Endothelial cell of umbilical vein (primary cell): ENCODE measurements around the gene EPN1.

Source experiments
- CTCF ChIP-seq, 2 donors: IDR thresholded peaks; 1 replicate in 1 of 2; 2 replicates in 1 of 2; pipeline ENCODE4 v1.5.1; 2011; ENCODE audit warnings: low read length in 2 of 2, mild to moderate bottlenecking in 2 of 2, moderate library complexity in 2 of 2, control low read depth in 1 of 2, inconsistent platforms in 1 of 2, low read depth in 1 of 2; ENCODE audit not compliant: insufficient read depth in 1 of 2; ENCODE audit errors: extremely low read depth in 1 of 2
- EZH2 ChIP-seq: IDR thresholded peaks from 2 replicates; pipeline ENCODE4 v1.6.1; 2012; ENCODE audit warnings: borderline replicate concordance, low read depth, mild to moderate bottlenecking, moderate library complexity, low read length, inconsistent platforms; ENCODE audit not compliant: severe bottlenecking
- FOS ChIP-seq: IDR thresholded peaks from 2 replicates; pipeline ENCODE4 v1.6.1; 2011; ENCODE audit warnings: mild to moderate bottlenecking, low read length, moderate library complexity, borderline replicate concordance; ENCODE audit not compliant: insufficient read depth
- GATA2 ChIP-seq: IDR thresholded peaks from 2 replicates; pipeline ENCODE4 v1.7.0; 2011; ENCODE audit warnings: low read depth, mild to moderate bottlenecking, moderate library complexity, mixed read lengths, low read length; ENCODE audit not compliant: insufficient read length, insufficient read depth
- JUN ChIP-seq: IDR thresholded peaks from 2 replicates; pipeline ENCODE4 v1.6.1; 2011; ENCODE audit warnings: borderline replicate concordance, low read depth; ENCODE audit not compliant: insufficient read length, insufficient read depth
- MAX ChIP-seq: IDR thresholded peaks from 2 replicates; pipeline ENCODE4 v1.6.1; 2011; ENCODE audit not compliant: insufficient read depth, insufficient read length
- MYC ChIP-seq: IDR thresholded peaks from one replicate; pipeline ENCODE4 v1.6.1; 2011; ENCODE audit warnings: mild to moderate bottlenecking, low read depth, low read length
- POLR2A ChIP-seq: IDR thresholded peaks from 2 replicates; pipeline ENCODE4 v1.6.1; 2012; ENCODE audit warnings: low read depth, mild to moderate bottlenecking, control low read depth, low read length
- POLR2AphosphoS5 ChIP-seq: IDR thresholded peaks from 2 replicates; pipeline ENCODE4 v1.6.1; 2012; ENCODE audit warnings: low read depth, mild to moderate bottlenecking, control low read depth, low read length, moderate library complexity; ENCODE audit not compliant: insufficient read depth

DNA sequence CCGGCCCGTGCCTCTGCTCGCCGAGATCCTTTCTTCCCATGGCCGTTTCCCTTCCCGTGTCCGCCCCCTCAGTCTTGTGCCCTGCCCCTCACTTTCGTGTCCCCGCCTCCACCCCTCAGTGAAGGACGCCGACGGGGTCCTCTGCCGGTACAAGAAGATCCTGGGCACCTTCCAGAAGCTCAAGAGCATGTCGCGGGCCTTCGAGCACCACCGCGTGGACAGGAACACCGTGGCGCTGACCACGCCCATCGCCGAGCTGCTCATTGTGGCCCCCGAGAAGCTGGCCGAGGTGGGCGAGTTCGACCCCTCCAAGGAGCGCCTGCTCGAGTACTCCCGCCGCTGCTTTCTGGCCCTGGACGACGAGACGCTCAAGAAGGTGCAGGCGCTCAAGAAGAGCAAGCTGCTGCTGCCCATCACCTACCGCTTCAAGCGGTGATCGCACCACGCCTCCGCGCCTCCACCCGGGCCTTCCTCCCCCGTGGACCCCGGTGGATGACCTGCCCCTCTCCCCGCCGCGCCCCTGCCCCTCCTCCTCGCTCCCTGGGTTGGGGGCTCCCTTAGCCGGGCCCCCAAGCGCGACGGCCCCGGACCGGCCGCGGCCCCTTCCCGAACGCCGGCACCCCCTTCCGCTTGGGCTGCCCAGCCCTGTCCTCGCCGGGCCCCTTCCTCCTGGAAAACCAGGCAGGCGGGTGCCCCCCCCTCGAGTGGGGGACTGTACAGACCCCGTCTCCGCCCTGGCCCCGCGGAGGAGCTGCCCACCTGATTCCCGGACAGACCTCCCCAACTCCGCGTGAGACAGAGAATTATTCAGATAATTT lies 22.5 kb upstream of the EPN1 start:
- TF ChIP-seq POLR2A, result no peak
- no peak for TF ChIP-seq CTCF (IDR thresholded peaks at IDR 0.05; ENCODE audit: extremely low read depth in 1 of 2, insufficient read depth in 1 of 2, low read depth in 1 of 2, low read length in 2 of 2)
- no peak for TF ChIP-seq EZH2
- TF ChIP-seq GATA2, result no peak
- TF ChIP-seq MAX, result no peak
- no peak for TF ChIP-seq POLR2AphosphoS5
- TF ChIP-seq JUN, result no peak
- no peak for TF ChIP-seq MYC
- no peak for TF ChIP-seq FOS
